CD4-positive, alpha-beta T cell treated with Interleukin-4 for 4 hours (primary cell): ENCODE results near the gene NARS2.
"Not testable (repeated sequence)": the region's sequence is repeated elsewhere in the genome, so short reads cannot be mapped to it uniquely, and the experiment has no call there.

ENCODE experiments used
- DNase-seq: peaks from one replicate; pipeline ENCODE4 v3.0.0-alpha.2; 2020

Gene NARS2

GRCh38 chr11:78539506-78539905, 35.2 kb downstream of the NARS2 start:
- no peak for DNase-seq

GRCh38 chr11:78536933-78537332, 37.7 kb downstream of the NARS2 start:
- DNase-seq = no peak

- no peak for DNase-seq
Measured at GRCh38 chr11:78535920-78536319, 38.7 kb downstream of the NARS2 start.

- no peak for DNase-seq
Measured at GRCh38 chr11:78535027-78535426, 39.6 kb downstream of the NARS2 start.

GRCh38 chr11:78533399-78533798, 41.3 kb downstream of the NARS2 start:
- no peak for DNase-seq

- no peak for DNase-seq
Measured at GRCh38 chr11:78532991-78533390, 41.7 kb downstream of the NARS2 start.

- no peak for DNase-seq
Measured at GRCh38 chr11:78526497-78527146, 48.0 kb downstream of the NARS2 start.

- DNase-seq = no peak
Measured at GRCh38 chr11:78525720-78526119, 48.9 kb downstream of the NARS2 start.

GRCh38 chr11:78520230-78520629, 54.4 kb downstream of the NARS2 start:
- DNase-seq = no peak

GRCh38 chr11:78516281-78516680, 58.4 kb downstream of the NARS2 start:
- no peak for DNase-seq

GRCh38 chr11:78514922-78515502, 59.7 kb downstream of the NARS2 start:
- DNase-seq = no peak

GRCh38 chr11:78513085-78513484, 61.6 kb downstream of the NARS2 start:
- DNase-seq = not testable (repeated sequence)

- DNase-seq = no peak
Measured at GRCh38 chr11:78510597-78510996, 64.1 kb downstream of the NARS2 start.

GRCh38 chr11:78510025-78510596, 64.6 kb downstream of the NARS2 start:
- no peak for DNase-seq

GRCh38 chr11:78504708-78505107, 70.0 kb downstream of the NARS2 start:
- no peak for DNase-seq

GRCh38 chr11:78504181-78504580, 70.5 kb downstream of the NARS2 start:
- DNase-seq = no peak

GRCh38 chr11:78499971-78500370, 74.7 kb downstream of the NARS2 start:
- no peak for DNase-seq

GRCh38 chr11:78497293-78497692, 77.4 kb downstream of the NARS2 start:
- no peak for DNase-seq

- no peak for DNase-seq
Measured at GRCh38 chr11:78493413-78493975, 81.2 kb downstream of the NARS2 start.

GRCh38 chr11:78492973-78493372, 81.7 kb downstream of the NARS2 start:
- DNase-seq = no peak

- no peak for DNase-seq
Measured at GRCh38 chr11:78489184-78489583, 85.5 kb downstream of the NARS2 start.

GRCh38 chr11:78478536-78478935, 96.1 kb downstream of the NARS2 start:
- DNase-seq = no peak

GRCh38 chr11:78476066-78476465, 98.6 kb downstream of the NARS2 start:
- no peak for DNase-seq

- no peak for DNase-seq
Measured at GRCh38 chr11:78474451-78474850, 100.2 kb downstream of the NARS2 start.
